Measurements from ENCODE around the gene PTPN1.

DNA sequence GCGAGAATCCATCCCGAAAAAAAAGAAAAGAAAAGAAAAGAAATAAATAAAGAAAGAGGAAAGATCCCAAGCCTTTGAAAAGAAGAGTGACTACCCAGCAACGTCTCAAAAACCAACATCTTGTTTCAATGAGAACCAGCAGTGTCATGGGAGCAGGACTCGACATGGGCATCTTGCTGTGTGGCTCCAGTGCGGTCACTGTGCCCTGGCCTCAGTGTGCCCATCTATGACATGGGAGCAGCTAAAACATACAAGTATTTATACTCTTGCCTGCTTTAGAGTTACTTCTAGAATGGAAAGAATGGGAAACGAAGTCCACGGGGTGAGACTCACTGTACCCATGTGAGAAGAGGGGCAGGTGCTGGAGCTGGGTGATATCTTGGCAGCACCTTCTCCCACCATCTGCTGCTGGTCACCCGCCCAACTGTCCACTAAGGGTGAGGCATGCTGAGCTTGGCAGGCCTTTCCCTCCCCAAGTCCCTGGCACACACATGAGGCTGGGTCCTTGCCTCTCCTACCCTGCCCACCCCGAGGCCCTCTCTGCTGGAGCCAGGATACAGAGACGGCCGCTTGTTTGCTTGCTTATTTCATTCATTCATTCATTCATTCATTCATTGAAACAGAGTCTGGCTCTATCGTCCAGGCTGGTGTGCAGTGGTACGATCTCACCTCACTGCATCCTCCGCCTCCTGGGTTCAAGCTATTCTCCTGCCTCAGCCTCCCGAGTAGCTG, 103.4 kb downstream of the PTPN1 start:
- TF ChIP-seq, protein P1, sequence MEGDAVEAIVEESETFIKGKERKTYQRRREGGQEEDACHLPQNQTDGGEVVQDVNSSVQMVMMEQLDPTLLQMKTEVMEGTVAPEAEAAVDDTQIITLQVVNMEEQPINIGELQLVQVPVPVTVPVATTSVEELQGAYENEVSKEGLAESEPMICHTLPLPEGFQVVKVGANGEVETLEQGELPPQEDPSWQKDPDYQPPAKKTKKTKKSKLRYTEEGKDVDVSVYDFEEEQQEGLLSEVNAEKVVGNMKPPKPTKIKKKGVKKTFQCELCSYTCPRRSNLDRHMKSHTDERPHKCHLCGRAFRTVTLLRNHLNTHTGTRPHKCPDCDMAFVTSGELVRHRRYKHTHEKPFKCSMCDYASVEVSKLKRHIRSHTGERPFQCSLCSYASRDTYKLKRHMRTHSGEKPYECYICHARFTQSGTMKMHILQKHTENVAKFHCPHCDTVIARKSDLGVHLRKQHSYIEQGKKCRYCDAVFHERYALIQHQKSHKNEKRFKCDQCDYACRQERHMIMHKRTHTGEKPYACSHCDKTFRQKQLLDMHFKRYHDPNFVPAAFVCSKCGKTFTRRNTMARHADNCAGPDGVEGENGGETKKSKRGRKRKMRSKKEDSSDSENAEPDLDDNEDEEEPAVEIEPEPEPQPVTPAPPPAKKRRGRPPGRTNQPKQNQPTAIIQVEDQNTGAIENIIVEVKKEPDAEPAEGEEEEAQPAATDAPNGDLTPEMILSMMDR (conservative IDR thresholded peaks at IDR 0.05; ENCODE audit: low read depth, low read length) = no peak
- TF ChIP-seq RFX5 (IDR thresholded peaks at IDR 0.05; ENCODE audit: low read depth, low read length) (no peak), NFE2L2 (IDR thresholded peaks at IDR 0.05; ENCODE audit: low read depth, low read length) (no peak), POLR2A (IDR thresholded peaks at IDR 0.05; ENCODE audit: low read depth, low read length) (no peak), ELK1 (IDR thresholded peaks at IDR 0.05; ENCODE audit: borderline replicate concordance, low read depth, low read length) (no peak)
